Kidney (tissue), 14 donors: ENCODE results near the gene RFXANK. TPM values are rescaled to one million over a fixed set of nuclear protein-coding genes. Genes with fewer than 3 reads are reported as not detected.
A peak's percentile ranks its signal among the peaks of the same experiment; 100 is the strongest.

ENCODE experiments used
- DNase-seq, 5 donors: peaks; one replicate each; pipeline ENCODE4 v3.0.0-alpha.2; 2013 to 2020
- FAIRE-seq: peaks from 2 replicates; lab custom pipeline; 2012; peaks lifted over from hg19 to GRCh38; lab: Jason Lieb, UNC
- H3K27ac ChIP-seq, 2 donors: one replicate each; pipeline ENCODE4 v1.7.0; 2013; ENCODE audit warnings: low read depth in 2 of 2, low read length in 2 of 2, inconsistent platforms in 1 of 2
- H3K27me3 ChIP-seq: one replicate; pipeline ENCODE4 v1.7.1; 2013; ENCODE audit warnings: low read length, inconsistent platforms; ENCODE audit not compliant: control insufficient read depth, insufficient read depth
- H3K36me3 ChIP-seq, 3 donors: one replicate each; pipeline versions ENCODE4 v1.7.0 to v1.7.1; 2013; ENCODE audit warnings: low read length in 3 of 3, control low read depth in 1 of 3, inconsistent platforms in 1 of 3; ENCODE audit not compliant: insufficient read depth in 3 of 3, control insufficient read depth in 2 of 3
- H3K4me1 ChIP-seq, 3 donors: one replicate each; pipeline versions ENCODE4 v1.7.0 to v1.7.1; 2013; ENCODE audit warnings: low read length in 3 of 3, inconsistent platforms in 1 of 3, low read depth in 1 of 3; ENCODE audit not compliant: control insufficient read depth in 2 of 3, insufficient read depth in 2 of 3
- H3K4me3 ChIP-seq, 3 donors: one replicate each; pipeline versions ENCODE4 v1.7.0 to v1.8.1; 2013; ENCODE audit warnings: low read length in 3 of 3, control low read depth in 1 of 3, inconsistent platforms in 1 of 3
- H3K9ac ChIP-seq, 3 donors: one replicate each; pipeline versions ENCODE4 v1.7.0 to v1.7.1; 2013; ENCODE audit warnings: low read length in 3 of 3, control low read depth in 1 of 3, inconsistent platforms in 1 of 3
- H3K9me3 ChIP-seq, 3 donors: one replicate each; pipeline versions ENCODE4 v1.7.0 to v1.7.1; 2013; ENCODE audit warnings: low read length in 3 of 3, control low read depth in 1 of 3, inconsistent platforms in 1 of 3; ENCODE audit not compliant: control insufficient read depth in 2 of 3, insufficient read depth in 1 of 3
- CTCF ChIP-seq: IDR thresholded peaks from 3 replicates; pipeline ENCODE4 v1.5.1; 2012; ENCODE audit warnings: mild to moderate bottlenecking, moderate library complexity, borderline replicate concordance; ENCODE audit not compliant: insufficient read depth; ENCODE audit errors: extremely low read depth
- intact Hi-C: fragments of 100-400 bp; cut with DNase I; formaldehyde crosslinking; loops from one replicate; pipeline ENCODE4 v1.11.1; 2022
- polyA plus RNA-seq: library from polyadenylated mRNA; stranded (reverse); fragments of 350-450 nt; fragmentation: Illumina TruSeq; extraction: RNeasy Lipid Tissue Mini Kit (QIAGEN cat#74804); gene quantifications from one replicate; pipeline ENCODE4 v1.2.3, GENCODE V29; 2014; ENCODE audit warnings: low read depth, low replicate concordance; ENCODE audit not compliant: insufficient read depth
- total RNA-seq: library from RNA; stranded (reverse); fragmentation: NEBNext Ultra II Directional; extraction: Animal tissue kit (Norgen Biotek cat#: 25700); gene quantifications from one replicate; pipeline ENCODE4 v1.2.1, GENCODE V29; 2021
- donor health status: control.
- donor health status: control.
- donor health status: control.
- donor health status: control.
- donor health status: control.
- donor health status: DM: yes; HTN: yes; CAD: no.
- donor health status: Normal renal cell carcinoma (clear cell type).

RFXANK gene
- total and polyA plus RNA-seq, 2 donors from 2014 or later, result 70.7 to 133 TPM

GRCh38 chr19:19224852-19225494 lies 32.9 kb downstream of the RFXANK start:
- no peak overlapping the region for H3K9ac ChIP-seq
- no peak overlapping the region for H3K27ac ChIP-seq
- DNase-seq (peak; percentile 66 to 84 (median 72)), FAIRE-seq (no peak)
- H3K4me1 ChIP-seq, result peaks cover 0 to 4% (median 0%) of the 10 kb centered on the region in 3 donors
- no peaks in the 10 kb centered on the region for H3K36me3 ChIP-seq
- H3K9me3 ChIP-seq, result no peaks in the 10 kb centered on the region
- TF ChIP-seq CTCF, result peak; percentile 52
- no peaks in the 10 kb centered on the region for H3K27me3 ChIP-seq
- intact Hi-C loops, result no loop called here
- peak overlapping the region in 1 of 3 donors; percentile 39 for H3K4me3 ChIP-seq

- Histone ChIP-seq H3K9me3 (no peaks in the 10 kb centered on the region), H3K27me3 (no peaks in the 10 kb centered on the region), H3K36me3 (no peaks in the 10 kb centered on the region), H3K27ac (no peak overlapping the region), H3K9ac (no peak overlapping the region), H3K4me3 (no peak overlapping the region), H3K4me1 (peaks cover 0 to 4% (median 0%) of the 10 kb centered on the region in 3 donors)
- no peak for FAIRE-seq
- intact Hi-C loops, result no loop called here
- TF ChIP-seq CTCF, result no peak
- DNase-seq, result no peak
These were observed 34.1 kb downstream of the RFXANK start for GRCh38 chr19:19226204-19226603.

GRCh38 chr19:19226663-19227062 lies 34.6 kb downstream of the RFXANK start:
- Histone ChIP-seq H3K27me3 (no peaks in the 10 kb centered on the region), H3K27ac (no peak overlapping the region), H3K4me3 (no peak overlapping the region), H3K9ac (no peak overlapping the region), H3K9me3 (no peaks in the 10 kb centered on the region), H3K4me1 (peaks cover 0 to 4% (median 0%) of the 10 kb centered on the region in 3 donors), H3K36me3 (no peaks in the 10 kb centered on the region)
- intact Hi-C loops, result no loop called here
- FAIRE-seq, result no peak
- TF ChIP-seq CTCF, result no peak
- DNase-seq, result no peak
